IPS-11a (cell line): ENCODE measurements around the gene PEX11A.

Experiments used
- H3K4me3 ChIP-seq: one replicate; pipeline ENCODE4 v1.5.1; 2013; ENCODE audit warnings: low read depth, low read length, control low read depth

PEX11A gene

GRCh38 chr15:89677381-89677780 is 13.2 kb downstream of the PEX11A start:
- no peak overlapping the region for H3K4me3 ChIP-seq

GRCh38 chr15:89675606-89676005 is 14.9 kb downstream of the PEX11A start:
- H3K4me3 ChIP-seq: no peak overlapping the region

- H3K4me3 ChIP-seq: no peak overlapping the region
Measured at GRCh38 chr15:89674526-89674925, 16.0 kb downstream of the PEX11A start.

- H3K4me3 ChIP-seq: no peak overlapping the region
Measured at GRCh38 chr15:89673165-89673512, 17.4 kb downstream of the PEX11A start.

- no peak overlapping the region for H3K4me3 ChIP-seq
Measured at GRCh38 chr15:89672221-89673164, 18.1 kb downstream of the PEX11A start.

- H3K4me3 ChIP-seq: no peak overlapping the region
Measured at GRCh38 chr15:89671687-89672086, 18.9 kb downstream of the PEX11A start.

GRCh38 chr15:89670971-89671560 is 19.5 kb downstream of the PEX11A start:
- no peak overlapping the region for H3K4me3 ChIP-seq

- no peak overlapping the region for H3K4me3 ChIP-seq
Measured at GRCh38 chr15:89669941-89670340, 20.6 kb downstream of the PEX11A start.

- no peak overlapping the region for H3K4me3 ChIP-seq
Measured at GRCh38 chr15:89669309-89669865, 21.2 kb downstream of the PEX11A start.

- no peak overlapping the region for H3K4me3 ChIP-seq
Measured at GRCh38 chr15:89668171-89668570, 22.4 kb downstream of the PEX11A start.

GRCh38 chr15:89667706-89667960 is 22.9 kb downstream of the PEX11A start:
- H3K4me3 ChIP-seq: no peak overlapping the region

GRCh38 chr15:89666858-89667705 is 23.5 kb downstream of the PEX11A start:
- no peak overlapping the region for H3K4me3 ChIP-seq

GRCh38 chr15:89666184-89666857 is 24.2 kb downstream of the PEX11A start:
- no peak overlapping the region for H3K4me3 ChIP-seq

- peak overlapping the region; percentile 14 for H3K4me3 ChIP-seq
Measured at GRCh38 chr15:89665449-89666181, 24.9 kb downstream of the PEX11A start.

- H3K4me3 ChIP-seq: no peak overlapping the region
Measured at GRCh38 chr15:89664441-89665350, 25.9 kb downstream of the PEX11A start.

GRCh38 chr15:89662893-89663626 is 27.5 kb downstream of the PEX11A start:
- H3K4me3 ChIP-seq: no peak overlapping the region

GRCh38 chr15:89660556-89660955 is 30.0 kb downstream of the PEX11A start:
- no peak overlapping the region for H3K4me3 ChIP-seq

- no peak overlapping the region for H3K4me3 ChIP-seq
Measured at GRCh38 chr15:89659295-89659694, 31.3 kb downstream of the PEX11A start.
